Activated CD4-positive, alpha-beta T cell treated with anti-CD3 and anti-CD28 coated beads, Interleukin-2, amount 50 U/mL, for 24 hours (primary cell): ENCODE results near the gene GNAO1.
"Not testable (repeated sequence)": the region's sequence is repeated elsewhere in the genome, so short reads cannot be mapped to it uniquely, and the experiment has no call there.

ENCODE experiments used
- DNase-seq, 2 donors: peaks; one replicate each; pipeline ENCODE4 v3.0.0-alpha.2; 2020; ENCODE audit warnings: low read depth in 1 of 2, low spot score in 1 of 2

The GNAO1 gene

DNA sequence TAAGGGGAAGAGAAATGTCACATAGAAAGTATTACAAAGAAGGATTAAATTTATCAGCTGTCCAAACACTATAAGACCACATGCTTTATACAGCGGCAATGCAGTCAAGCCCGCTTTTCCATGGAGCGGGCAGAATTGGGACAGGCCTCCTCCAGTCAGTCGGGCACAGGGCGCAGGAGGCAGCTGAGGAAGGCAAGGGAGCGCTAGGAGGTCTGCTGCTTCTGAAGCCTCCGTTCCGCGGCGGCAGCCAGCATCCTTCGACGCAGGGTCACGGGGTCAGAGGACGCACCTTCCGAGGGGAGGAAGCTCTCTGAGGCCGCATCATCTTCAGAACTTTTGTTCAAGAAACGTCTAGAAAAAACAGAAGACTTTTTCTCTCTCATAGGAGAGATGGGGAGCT, 171.4 kb downstream of the GNAO1 start:
- no peak for DNase-seq

DNA sequence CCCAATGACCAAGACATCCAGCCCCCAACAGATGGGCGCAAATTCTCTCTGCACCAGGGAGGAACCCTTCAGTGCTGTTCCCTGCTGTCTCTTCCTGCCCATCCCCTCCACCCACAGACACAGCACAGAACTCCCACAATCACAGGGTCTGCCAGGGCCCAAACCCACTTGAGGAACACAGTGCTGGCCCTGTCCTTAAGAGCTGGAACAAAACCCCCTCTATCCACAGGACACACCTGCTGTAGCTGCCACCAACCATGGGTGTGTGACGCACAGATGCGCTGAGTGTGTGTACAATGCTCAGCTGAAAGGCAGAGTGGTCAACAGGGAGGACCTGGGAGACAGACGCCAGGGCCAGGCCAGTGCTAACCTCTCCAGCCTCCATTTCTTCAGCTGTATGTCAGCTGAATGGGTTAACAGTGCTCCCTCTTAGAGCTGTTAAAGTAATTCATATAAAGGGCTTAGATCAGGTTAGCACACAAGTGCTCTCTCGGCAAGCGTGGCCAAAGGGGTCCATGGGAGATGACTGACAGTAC, 172.0 kb downstream of the GNAO1 start:
- DNase-seq = no peak

DNA sequence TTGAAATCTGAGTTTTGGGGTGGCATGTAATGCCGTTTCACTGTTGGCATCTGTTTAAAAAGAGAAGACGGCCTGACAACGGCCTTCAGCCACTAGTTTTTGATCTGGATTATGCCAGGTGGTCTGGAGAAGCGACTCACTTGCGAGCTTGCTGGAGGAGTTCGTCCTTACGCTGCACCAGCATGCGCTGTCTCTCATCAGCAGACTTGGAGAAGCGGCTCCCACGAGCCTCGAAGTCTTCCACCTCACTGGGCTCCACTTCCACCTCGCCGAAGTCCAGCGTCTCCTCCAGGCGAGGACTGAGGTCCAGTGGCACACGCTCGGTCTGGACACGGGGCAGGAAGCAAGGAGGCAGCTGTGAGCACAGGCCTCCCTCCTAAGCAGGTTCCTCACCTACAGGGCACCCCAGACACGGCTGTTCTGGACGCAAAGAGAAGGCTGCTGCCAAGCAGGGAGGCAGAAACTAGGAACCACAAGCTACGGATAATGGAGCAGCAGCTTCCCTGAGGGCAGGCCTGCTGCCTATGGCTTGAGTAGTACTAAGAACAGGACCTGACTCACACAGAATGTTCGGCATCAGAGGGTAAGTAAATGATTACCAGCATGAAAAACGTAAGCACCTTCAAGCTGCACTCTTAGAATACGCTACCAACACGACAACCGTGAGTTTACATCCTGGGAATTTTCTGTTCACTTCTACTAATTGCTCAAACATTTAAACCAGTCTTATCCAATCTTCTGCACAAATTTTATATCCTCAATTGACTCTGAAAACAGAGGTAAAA, 172.7 kb downstream of the GNAO1 start:
- DNase-seq = no peak

DNA sequence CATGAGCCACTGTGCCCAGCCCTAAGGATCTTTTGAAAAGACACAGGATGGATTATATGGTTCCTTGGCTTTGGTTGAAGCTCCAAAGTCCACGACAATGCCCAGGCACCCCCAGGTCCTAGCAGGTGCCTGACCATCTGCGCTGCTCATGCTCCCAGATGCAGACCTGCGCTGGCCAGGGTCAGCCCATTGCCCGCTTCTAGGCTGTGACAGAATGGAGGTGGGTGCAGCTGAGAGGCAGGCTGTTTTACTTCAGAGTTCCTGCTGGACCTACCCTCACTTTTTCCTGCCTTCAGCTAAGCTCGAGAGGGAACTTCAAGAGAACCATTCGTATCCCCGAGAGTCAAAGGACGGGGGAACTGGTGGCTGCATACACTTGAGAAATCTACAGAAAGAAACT, 173.6 kb downstream of the GNAO1 start:
- DNase-seq = no peak

DNA sequence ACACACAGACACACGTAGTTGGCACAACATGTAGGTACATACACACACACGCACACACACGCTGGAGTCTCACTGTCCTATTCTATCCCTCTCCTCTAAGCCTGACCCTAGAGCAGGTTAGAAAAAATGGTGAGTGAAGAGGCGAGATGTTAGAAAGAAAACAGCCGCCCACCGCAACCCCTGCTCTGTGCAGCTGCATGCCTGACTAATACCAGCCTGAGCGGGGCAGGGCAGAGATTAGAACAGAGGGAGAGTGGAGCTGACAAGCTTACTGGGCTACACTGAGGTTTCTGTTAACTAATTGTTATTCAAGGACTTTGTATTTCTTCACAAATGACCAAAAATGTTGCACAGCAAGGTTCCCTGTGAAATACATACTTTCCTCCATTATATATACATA, 174.3 kb downstream of the GNAO1 start:
- DNase-seq = no peak

DNA sequence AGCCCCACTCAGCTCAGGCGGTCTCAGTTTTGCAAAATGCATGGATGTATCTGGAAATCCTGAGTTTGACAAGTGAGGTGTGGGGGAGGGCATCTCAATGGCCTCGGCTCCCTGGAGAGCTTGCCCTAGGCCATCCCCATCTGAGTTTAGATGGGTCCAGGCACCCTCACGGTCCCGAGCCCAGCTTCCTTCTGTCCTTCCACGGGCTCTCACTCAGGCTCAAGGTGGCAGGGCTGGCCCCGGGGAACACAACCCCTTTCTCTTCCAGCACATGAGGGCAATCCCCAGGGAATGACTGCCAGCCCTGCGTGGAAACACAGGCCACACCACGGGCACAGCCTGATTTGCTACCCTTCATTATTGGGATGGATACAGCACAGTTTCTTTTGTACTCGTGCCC, 175.7 kb downstream of the GNAO1 start:
- no peak for DNase-seq

DNA sequence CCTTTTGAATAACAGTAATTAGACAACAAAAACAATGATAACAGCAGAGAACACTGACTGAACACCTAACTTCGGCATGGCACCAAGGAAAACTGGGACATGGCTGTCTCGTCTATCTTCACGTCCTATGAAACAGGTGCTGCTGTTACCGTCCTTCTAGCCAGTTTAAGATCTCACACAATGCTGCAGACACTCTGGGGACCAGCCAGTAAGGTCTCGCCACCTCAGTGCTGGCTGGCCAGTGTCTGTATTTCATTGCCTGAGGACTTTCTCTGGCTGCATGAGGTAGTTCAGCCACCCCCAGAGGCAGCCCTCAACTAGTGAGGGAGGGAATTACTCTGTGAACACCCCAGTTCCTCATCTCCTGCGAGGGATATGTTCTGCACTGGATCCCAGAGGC, 176.5 kb downstream of the GNAO1 start:
- no peak for DNase-seq

DNA sequence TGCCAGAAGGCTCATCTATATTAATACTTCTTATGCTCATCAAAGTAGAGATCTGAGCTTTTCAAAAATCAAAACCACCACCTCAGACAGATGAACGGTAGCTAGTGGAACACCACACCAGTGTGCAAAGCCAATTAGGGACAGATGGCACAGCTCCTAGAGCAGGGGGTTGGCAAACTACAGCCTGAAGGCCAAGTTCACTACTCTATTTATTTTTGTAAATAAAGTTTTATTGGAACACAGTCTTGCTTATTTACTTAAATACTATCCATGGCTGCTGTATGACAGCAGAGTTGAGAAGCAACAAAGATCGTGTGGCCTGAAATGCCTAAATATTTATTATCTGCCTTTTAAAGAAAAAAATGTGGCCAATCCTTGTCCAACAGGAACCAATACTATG, 177.3 kb downstream of the GNAO1 start:
- DNase-seq = no peak

DNA sequence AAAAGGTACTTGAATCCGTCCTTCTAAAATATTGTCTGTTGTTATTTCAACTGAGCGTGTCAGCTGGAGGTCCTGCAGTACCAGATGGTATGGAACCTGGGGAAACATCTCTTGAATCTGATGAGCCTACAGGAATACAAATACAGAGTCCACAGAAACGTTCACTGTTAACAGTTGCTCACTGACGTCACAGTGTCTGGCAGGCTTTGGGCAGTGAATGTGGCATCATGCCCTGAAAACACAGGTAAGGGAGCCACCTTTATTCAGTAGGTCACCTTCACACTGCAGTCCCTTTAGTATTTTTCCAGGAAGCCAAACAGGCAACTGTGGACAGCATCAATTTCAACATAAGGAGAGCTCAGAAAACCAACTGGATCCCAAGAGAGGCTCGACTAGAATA, 177.9 kb downstream of the GNAO1 start:
- no peak for DNase-seq

DNA sequence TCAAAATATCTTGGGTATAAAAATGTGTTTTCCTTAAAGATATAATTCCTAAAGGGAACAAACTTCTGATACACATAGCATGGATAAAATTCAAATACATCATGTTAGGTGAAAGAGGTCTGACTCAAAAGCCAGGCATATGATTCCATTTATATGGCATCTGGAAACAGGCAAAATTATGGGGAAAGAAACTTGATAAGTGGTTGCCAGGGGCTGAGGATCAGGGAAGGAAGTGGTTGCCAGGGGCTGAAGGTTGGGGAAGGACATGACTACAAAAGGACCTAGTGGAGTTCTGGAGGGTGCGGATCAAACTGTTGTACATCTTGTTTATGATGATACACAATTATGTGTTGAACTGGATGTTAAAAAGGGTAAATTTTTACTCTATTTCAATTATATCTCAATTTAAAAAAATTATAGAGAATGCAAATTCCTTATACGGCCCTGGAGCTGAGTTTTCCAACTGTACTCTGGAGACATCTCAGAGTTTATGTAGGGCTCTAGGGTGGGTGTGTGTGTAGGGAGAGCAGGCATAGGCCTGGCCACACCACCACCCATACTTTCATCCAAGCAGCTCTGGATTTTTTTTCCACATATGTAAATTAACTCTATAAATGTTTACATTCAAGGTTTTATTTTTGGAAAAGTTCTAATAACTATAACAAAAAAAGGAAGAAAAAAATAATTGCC, 179.0 kb downstream of the GNAO1 start:
- DNase-seq = no peak

DNA sequence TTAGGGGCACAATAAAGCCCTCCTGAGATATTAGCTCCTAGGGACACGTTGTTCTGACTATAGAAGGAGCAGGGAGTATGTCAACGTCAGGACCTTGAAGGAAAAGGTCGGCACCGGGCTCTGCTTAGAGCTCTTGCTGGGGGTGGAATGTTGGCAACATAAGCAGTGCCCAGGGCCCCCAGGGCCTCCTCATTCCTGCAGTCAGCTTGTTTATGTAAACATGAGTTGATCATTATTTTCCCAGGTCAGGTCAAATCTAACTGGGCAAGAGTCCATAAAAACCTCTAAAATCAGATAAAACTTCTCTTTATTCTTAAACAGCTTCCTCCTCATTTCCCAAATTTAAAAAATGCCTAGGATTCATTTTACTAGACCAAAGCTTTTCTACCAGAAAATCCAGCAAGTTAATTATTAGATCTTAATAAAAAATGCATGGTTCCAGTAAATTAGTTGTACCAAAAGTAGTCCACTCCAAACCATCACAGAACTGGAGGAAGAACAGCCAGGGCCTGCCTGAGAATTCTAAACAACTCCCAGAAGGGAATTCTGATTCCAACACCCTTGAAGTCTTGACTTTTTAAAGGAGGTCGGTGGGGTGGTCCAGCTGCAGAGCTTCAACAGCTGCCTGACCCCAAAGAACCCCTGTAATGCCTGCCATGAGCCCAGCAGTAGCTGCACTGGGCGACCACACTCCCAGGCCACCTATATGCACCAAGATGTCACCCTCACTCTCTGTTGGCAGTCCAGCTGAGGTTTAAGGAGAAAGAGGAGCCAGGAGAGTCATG, 179.8 kb downstream of the GNAO1 start:
- no peak for DNase-seq

DNA sequence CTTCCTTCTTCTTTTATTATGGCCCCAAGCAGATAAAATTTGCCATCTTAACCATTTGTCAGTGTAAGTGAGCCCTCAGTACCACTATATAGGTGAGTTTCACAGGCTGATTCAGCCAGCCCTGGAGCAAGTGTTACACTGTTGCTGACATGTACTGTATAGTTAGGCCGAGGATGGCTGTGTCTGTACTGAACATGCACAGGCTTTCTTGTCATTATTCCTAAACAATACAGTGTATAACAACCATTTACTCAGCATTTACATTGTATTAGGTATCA, 180.3 kb downstream of the GNAO1 start:
- no peak for DNase-seq

DNA sequence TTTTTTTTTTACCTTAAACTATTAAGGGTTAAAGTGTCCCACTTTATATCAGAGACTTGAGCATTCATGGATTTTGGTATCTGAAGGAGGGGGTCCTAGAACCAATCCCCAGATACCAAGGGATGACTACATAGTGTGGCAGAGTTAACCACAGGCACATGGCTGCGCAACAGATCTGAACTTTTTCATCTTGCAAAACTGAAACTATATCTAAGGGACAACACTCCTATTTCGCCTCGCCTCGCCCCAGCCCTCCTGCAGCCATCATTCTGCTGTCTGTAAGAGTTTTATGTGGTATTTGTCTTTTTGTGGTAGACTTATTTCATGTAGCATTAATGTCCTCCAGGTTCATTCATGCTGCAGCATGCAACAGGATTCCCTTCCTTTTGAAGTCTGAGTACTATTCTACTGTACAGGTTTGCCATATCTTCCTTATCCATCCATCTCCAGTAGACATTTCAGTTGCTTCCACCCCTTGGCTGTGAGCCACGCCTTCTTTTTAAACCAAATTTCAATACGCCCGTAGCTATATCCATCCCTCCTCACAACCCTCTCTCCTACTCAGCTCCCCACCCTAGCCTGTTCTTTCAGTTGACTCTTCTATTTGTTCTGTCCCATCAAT, 180.8 kb downstream of the GNAO1 start:
- no peak for DNase-seq

DNA sequence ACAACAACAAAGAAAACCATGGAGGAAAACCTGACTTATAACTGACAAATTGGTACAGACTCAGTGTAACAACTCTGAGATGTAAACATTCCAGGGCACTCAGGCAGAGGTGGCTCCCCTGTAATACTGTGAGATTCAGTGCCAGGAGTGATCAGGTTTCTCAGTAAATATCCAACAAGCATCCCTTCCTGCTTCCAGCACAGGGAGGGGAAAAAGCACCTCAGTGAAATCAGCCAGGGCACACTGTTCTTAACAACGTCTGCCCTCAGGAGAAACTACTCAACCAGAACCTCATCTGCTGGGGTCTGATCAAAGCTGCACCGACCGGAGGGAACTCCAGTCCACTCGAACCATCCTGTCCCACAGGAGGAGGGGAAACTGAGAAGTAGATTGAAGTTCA, 181.7 kb downstream of the GNAO1 start:
- no peak for DNase-seq

DNA sequence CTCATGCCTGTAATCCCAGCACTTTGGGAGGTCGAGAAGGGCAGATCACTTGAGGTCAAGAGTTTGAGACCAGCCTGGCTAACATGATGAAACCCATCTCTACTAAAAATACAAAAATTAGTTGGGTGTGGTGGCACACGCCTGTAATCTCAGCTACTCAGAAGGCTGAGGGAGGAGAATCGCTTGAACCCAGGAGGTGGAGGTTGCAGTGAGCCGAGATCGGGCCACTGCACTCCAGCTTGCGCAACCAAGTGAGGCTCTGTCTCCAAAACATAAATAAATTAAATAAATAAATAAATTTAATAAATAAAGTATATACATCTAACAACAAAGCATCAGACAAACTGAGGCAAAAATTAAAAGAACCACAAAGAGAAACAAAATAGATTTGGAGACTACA, 184.5 kb downstream of the GNAO1 start:
- DNase-seq = not testable (repeated sequence)

DNA sequence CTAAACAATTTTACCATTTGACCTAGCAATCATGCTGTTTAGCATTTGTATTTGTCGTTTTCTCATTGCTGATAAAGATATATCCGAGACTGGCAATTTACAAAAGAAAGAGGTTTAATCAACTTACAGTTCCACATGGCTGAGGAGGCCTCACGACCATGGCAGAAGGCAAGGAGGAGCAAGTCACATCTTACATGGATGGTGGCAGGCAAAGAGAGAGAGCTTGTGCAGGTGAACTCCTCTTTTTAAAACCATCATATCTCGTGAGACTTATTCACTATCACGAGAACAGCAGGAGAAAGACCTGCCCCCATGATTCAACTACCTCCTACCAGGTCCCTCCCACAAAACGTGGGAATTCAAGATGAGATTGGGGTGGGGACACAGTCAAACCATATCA, 187.8 kb downstream of the GNAO1 start:
- DNase-seq = not testable (repeated sequence)

DNA sequence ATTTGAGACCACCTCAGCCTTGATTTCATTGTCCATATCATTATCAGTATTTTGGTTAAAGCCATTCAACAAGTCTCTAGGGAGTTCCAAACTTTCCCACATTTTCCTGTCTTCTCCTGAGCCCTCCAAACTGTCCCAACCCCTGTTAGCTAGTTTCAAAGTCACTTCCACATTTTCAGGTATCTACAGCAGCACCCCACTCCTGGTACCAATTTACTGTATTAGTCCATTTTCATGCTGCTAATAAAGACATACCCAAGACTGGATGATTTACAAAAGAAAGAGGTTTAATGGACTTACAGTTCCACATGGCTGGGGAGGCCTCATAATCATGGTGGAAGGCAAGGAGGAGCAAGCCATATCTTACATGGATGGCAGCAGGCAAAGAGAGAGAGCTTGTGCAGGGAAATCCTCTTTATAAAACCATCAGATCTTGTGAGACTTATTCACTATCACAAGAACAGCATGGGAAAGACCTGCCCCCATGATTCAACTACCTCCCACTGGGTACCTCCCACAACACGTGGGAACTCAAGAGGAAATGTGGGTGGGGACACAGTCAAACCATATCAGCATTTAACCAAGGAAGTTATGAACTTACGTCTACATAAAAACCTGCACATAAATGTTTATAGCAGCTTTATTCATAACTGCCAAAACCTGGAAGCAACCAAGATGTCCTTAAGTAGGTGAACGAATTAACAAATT, 189.6 kb downstream of the GNAO1 start:
- DNase-seq = not testable (repeated sequence)

DNA sequence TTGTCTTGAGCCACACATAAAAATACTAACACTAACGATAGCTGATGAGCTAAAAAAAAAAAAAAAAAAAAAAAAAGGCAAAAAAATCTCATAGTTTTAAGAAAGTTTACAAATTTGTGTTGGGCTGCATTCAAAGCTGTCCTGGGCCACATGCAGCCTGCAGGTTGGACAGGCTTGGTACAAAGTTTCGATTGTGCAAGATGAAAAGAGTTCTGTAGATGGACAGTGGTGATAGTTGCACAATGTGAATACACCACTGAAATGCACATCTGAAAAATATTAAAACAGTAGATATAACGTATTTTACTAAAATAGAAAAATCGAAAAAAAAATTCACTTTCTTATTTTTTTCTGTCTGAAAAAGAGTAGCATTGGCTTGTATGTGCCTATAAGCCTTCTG, 191.2 kb downstream of the GNAO1 start:
- no peak for DNase-seq

DNA sequence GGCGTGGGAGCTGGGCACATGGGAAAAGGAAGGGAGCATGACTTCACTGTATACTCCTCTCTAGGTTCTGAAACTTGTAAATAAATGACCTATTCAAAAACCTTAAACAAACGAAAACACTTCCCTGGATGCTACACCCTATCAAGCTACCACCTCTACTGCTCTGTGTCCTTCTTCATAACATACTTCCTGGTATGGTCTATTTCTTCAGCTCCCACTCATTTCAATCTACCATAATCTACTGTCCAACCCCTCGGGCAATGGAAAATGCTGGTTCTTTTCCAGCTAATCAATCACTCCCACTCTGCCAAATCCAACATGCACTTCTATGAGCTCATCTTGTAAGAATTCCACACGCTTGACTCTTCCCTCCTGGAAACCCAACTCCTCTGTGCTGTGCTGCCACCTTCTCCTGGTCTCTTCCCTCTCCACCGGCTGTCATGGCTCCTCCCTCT, 191.6 kb downstream of the GNAO1 start:
- no peak for DNase-seq

DNA sequence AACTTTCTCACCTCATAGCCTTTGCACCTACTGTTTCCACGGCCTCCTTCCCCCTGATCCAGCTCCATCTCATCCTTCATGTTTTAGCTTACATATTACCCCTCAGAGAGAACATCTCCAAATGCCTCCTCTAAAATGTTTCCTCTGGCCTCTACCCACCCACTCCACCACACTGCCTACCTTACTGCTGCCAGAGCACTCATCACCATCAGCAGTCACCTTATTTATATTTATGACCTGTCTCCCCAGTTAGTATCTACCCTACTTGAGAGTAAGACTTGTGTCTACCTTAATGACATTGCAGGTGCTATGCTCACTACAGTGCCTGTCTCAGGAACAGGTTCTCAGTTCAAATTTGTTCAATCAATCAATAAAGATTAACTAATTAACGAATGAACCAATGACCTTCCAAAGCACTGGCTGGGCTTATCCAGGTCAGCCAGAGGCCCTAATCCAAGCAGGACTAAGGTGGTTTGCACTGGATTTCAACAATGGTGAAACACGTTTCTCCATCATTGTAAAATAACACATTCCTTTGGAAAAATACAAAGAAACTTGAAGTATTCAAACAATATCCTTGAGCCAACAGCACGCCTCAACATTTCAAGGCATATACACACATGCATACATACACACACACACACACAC, 192.9 kb downstream of the GNAO1 start:
- DNase-seq = no peak
